NAMALWA (cell line): ENCODE results near the gene SKAP1.
"Not testable (repeated sequence)": the region's sequence is repeated elsewhere in the genome, so short reads cannot be mapped to it uniquely, and the experiment has no call there.

Experiments used
- DNase-seq: peaks from one replicate; pipeline ENCODE4 v3.0.0-alpha.2; 2015; ENCODE audit warnings: low spot score

SKAP1 gene

GRCh38 chr17:48429638-48430586 lies at the start of gene SKAP1:
SKAP1 (minus strand) TSS chr17:48430214.
- no peak for DNase-seq

GRCh38 chr17:48479014-48479402 lies 49.0 kb upstream of the SKAP1 start:
- DNase-seq: no peak

DNA sequence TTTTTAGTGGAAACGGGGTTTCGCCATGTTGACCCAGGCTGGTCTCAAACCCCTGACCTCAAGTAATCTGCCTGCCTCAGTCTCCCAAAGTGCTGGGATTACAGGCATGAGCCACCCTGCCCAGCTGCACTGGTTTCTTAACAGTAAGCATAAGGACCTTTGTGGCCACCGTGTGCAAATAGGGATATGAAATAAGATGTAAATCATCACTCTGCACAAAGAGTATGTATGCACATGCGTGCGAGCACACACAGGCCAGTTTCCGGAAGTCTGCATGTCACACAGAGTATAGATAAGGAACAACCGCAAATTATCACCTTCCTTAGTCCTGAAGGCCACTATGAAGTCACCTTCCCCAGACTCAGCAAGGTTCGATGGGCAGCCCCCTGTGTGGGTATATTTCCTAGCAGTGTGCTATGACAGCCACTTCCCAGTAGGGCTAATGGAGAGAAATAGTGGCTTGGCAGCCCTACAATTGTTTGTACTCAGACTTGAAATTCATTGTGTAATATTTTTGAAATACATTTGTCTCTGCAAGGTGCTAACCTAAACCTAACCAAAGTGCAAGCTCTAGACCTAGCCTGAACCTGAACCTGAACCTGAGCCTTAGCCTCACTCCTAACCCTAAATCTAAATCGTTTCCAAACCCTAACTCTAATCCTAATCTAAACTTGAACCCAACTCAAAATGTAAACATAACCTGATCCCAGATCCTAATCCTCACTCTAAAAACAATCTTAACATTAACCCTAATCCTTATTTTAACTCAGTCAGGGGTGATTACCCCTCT lies 48.4 kb upstream of the SKAP1 start:
- no peak for DNase-seq

DNA sequence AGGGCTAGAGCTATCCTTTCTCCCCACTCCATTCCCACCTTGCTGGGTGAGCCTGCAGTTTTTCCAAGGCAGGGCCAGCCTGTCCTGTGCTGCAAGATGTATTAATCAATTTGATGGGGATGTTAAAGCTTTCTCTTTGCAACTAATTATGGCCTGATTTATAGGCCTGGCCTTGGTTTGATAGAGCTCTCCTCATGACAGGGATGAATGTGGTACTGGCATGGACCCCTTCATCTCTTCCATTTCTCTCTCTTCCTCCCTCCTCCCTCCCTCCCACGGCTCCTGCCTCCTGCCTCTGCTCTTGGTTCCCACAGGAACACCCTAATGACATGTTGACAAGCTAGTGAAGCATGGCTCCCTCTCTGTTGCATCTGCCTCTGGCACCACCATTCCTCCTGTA lies 47.2 kb upstream of the SKAP1 start:
- no peak for DNase-seq

- no peak for DNase-seq
These were observed 42.6 kb upstream of the SKAP1 start for GRCh38 chr17:48472411-48473281.

GRCh38 chr17:48471817-48472410 lies 41.9 kb upstream of the SKAP1 start:
- no peak for DNase-seq

DNA sequence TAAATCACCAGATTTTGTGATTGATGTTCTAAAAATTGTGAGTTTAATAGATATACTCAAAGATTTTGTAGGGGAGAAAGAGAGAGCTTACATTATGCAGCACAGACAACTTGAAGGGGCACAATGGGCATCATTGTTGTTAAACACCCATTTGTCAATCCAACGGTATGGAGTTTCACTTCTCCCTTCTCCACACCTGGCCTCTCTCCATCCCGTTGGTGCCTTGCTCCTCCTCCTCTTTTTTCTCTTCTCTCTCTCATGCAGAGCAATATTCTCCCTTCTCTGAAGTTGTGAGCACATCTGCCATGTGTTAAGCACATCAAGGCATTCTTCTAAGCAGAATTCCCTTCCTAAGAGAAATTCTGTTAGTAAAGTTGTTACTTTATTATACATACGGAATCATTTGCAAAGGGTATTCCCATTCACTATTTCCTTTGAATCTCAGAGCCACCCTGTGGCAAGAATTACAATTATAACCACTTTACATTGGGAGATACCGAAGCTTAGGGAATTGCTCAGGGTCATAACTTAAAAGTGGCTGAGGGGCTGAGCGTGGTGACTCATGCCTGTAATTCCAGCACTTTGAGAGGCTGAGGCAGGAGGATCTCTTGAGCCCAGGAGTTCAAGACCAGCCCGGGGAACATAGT lies 40.5 kb upstream of the SKAP1 start:
- DNase-seq: peak; percentile 30

- no peak for DNase-seq
These were observed 39.2 kb upstream of the SKAP1 start for GRCh38 chr17:48469227-48469626.

- DNase-seq: no peak
These were observed 38.3 kb upstream of the SKAP1 start for GRCh38 chr17:48468299-48468698.

GRCh38 chr17:48465884-48466283 lies 35.9 kb upstream of the SKAP1 start:
- no peak for DNase-seq

DNA sequence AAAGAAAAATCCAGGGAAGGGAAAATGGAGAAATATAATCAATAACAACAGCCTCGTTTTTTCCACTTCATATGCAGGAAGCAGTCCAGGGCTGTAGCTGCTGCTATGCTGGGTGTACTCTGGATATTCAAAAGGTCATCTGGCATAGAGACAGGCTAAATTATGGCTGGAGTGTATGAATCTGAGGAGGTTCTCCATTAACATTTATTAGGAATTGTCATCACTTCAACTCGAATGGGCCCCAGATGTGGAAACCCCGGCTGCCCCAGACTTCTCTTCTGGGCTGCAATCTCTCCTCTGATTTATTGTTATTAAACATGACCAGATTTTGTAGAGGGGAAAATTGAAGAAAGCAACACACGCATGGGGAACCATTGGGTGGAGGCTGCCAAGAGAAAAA lies 33.5 kb upstream of the SKAP1 start:
- no peak for DNase-seq

DNA sequence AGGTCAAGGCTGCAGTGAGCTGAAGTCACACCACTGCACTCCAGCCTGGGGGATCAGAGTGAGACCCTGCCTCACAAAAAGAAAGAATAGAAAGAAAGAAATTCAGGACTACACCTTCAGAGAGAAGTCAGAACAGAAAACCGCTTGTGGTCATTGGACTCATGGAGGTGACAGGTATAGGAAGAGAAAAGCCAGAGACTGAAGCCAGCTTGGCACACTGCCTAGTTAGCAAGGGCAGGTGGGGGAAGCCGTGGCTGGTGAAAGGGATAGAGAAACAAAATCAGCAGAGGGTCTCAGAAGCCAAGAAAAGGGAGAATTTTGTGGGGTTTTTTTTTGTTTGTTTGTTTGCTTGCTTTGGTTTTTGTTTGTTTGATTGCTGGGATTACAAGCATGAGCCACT lies 32.9 kb upstream of the SKAP1 start:
- DNase-seq: no peak

- DNase-seq: peak; percentile 44
These were observed 30.0 kb upstream of the SKAP1 start for GRCh38 chr17:48460052-48460451.

DNA sequence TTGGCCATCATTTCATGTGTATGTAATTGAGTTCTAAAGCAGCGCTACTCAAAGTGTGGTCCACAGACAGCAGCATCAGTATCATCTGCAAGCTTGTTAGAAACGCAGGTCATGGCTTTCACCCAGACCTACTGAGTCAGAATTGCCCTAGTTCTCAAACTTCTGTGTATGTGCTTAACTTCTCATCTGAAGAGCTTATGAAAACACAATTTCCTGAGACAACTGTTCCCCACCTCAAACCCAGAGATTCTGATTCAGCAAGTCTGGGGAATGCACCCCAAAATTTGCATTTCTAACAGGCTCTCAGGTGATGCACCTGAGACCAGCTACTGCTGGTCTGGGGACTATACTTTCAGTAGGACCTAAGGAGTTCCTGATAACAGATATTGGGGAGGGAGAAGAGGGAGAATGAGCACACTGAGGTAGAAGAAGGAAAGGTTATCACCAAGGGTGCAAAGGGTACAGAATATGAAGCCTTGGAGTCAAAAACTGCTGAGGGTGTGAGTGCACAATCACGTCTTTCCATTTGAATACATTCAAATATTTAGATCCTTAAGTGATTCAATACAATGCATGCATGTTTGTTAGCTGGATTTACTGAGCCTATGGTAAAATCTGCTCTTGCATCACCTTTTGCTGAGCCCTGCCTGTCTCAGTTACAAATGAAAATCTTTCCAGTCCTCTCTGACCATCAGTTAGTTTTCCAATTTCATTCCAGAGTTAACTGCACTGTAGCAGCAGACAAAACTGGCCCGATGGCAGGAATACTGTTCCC lies 29.2 kb upstream of the SKAP1 start:
- DNase-seq: no peak

GRCh38 chr17:48457080-48457836 lies 27.2 kb upstream of the SKAP1 start:
- peak; percentile 85 for DNase-seq

DNA sequence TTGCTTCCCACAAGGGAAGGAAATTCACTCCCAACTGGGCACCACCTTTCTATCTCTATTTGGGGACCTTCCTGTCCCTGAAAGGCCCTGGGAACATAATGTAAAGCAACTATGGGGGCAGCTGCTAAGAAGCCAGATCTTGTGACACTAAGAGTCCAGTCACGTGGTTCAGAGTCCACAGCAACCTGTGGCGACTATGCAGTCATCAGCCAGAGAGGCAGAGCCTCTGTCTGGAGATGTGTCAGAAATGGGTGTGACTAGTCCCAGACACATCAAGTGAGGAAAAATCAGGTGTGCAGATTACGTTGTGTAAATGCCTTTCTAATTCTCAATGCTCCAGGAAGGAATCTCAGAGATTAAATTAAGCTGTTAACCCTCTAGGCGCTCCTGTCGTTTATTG lies 26.6 kb upstream of the SKAP1 start:
- no peak for DNase-seq

DNA sequence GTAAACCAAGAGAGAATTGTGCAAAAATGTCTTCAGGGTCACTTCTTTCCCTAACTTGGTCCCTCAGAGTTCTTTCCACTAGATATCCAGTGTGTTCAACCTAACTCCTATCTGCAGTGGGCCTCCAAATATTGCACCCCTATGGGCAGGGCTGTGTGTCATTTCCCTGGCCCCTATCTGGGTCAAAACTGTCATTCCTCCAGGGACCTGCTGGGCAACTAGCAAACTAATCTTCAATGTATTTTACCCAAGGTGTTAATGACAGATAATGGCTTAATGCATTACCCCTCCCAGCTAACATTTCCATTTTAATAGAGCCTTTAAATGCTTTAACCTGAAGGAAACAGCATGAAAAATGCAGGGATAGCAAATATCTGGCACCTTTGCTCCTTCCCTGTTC lies 25.8 kb upstream of the SKAP1 start:
- no peak for DNase-seq

GRCh38 chr17:48453447-48453846 lies 23.4 kb upstream of the SKAP1 start:
- DNase-seq: peak; percentile 18

DNA sequence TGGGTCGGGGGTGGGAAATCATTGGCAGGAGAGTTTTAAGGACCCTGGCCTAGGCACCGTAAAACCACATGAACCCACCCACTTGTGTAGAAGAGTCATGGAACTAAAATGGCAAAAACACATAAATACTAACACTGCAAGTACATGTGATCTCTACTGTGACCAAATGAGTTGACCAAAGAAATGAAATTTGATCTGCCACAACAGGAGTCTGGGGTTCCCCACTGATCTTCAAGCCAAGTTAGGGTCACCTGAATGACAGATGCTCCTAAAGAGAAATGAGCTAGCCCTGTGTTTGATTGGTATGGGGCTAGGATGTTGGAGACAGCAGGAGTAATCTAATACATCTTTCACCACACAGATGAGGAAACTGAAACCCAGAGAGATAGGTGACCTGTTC lies 21.5 kb upstream of the SKAP1 start:
- no peak for DNase-seq

DNA sequence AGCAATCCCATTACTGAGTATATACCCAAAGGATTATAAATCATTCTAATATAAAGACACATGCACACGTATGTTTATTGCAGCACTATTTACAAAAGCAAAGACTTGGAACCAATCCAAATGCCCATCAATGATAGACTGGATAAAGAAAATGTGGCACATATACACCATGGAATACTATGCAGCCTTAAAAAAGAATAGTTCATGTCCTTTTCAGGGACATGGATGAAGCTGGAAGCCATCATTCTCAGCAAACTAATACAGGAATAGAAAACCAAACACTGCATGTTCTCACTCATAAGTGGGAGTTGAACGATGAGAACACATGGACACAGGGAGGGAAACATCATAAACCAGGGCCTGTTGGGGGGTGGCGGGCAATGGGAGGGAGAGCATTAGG lies 19.3 kb upstream of the SKAP1 start:
- not testable (repeated sequence) for DNase-seq
